ENCODE data around the gene WBP1L.

The WBP1L gene

DNA sequence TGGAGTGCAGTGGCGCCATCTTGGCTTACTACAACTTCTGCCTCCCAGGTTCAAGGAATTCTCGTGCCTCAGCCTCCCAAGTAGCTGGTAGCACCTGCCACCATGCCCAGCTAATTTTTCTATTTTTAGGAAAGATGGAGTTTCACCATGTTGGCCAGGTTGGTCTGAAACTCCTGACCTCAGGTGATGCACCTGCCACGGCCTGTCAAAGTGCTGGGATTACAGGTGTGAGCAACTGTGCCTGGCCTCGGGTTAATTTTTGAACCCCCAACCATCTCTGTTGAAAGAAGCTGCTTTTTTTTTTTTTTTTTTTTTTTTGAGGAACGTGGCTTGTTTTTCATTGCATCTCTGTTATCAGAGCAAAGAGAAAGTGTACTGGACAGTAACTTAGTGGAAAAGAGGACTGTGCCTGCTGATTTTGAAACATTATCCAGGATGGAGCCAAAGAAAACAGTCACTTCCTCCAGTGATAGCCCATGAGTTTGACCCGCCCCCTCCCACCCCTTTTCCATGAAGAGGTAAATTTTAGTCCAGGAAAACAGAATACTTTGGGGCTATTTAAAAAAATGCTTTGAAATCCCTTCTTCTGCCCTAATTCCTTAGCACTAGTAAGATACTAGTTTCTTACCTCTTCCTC is 38.3 kb downstream of the WBP1L start:
- DNase-seq = no peak

DNA sequence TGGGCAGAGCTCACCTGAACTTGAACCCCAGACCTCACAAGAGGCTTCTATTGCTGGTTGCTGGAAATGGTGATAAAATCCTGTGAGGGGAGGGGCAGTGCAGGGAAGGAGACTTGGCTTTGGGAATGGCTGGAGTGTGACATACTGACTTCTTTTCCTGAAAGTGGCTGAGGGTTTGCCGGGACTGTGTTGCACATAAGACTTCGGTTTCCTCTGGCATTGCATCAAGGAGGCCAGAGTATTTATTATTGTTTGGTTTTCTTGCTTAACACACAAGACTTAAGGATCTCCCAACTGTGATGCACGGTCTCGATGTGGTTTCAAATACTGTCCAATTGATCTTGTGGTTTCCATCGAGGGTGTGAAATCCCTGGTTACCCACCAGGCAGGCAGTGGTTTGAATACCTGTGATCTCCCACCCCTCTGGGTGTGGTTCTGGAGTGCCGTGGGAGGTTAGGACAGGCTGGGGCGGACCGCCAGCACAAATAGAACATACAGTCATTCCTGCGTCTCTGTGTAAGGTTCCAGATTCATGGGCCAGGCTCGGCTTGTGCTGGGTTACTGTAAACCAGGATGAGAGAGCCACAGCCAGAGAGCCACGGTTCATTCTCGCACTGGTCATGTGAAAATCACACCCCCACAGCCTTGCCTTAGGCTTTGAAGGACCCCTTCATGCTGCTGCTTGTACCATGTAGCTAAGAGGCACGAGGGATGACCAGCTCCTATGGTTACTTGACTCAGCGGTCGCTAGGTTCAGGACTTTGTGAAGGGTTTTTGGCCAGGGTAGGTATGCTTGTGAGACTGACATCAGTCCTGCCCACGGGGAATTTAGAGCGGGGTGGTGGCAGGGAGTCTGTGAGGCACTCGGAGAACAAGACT is 39.2 kb downstream of the WBP1L start:
- DNase-seq = no peak

DNA sequence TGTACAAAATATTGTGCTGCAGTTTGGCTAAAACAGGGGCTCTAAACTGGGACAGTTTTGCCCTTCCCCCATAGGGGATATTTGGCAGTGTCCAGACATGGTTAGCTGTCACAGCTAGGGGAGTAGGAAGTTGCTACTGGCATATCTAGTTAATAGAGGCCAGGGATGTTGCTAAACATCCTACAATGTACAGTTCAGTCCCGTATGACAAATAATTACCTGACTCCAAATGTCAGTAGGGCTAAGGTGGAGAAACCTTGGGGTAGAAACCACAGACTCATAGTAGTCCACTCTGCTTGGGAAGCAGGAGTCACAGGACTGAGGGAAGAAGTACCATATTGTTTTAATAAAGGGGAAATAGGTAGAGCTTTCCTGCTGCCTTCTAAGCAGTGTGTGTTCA is 39.8 kb downstream of the WBP1L start:
- no peak for DNase-seq

DNA sequence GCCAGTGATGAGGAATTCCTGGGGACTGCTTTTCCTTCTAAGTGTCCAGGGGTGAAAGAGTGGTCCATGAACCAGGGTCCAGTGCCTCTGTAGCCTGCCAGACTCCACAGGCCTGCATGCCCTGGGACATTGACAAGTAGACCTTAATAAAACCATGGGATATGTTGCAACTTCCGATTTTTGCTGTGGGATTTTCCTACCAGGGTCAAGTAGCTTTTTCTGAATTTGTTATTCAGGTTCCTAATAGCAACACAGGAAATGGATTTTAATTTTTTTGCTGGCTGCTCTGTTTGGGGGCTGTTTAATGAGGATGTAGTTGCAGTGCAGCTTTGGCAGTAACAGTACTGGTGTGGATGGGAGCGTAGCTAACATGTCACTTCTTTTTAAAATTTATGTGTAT is 42.1 kb downstream of the WBP1L start:
- DNase-seq = no peak

DNA sequence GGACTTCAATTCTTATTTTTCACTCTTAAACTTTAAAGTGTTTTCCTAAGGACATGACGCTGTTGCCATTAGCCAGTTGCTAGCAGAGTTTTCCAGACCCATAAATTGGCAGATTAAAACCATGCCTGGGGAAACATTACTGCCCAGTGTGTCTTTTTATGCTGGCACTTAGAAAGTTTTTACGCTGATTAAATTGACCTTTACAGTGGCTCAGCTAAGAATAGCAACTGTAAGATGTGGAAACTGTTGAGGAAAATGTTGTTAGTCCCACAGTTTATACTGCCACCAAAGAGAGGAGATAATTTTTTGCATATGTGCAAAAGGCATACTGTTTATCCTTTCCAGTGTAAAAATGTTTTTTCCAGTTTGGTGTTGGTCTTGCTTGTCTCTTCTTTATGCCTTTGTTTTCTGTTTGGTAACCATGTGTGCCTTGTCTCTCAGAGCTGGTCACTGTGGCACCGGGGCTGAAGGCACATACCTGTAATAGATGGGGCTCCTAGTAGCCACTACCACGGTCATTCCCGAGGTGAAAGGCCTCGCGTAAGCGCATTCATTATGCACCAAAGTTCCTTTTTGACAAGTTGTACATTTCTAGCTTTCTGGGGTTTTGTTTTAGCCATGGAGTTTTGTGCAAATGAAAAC is 48.1 kb downstream of the WBP1L start:
- DNase-seq = no peak

DNA sequence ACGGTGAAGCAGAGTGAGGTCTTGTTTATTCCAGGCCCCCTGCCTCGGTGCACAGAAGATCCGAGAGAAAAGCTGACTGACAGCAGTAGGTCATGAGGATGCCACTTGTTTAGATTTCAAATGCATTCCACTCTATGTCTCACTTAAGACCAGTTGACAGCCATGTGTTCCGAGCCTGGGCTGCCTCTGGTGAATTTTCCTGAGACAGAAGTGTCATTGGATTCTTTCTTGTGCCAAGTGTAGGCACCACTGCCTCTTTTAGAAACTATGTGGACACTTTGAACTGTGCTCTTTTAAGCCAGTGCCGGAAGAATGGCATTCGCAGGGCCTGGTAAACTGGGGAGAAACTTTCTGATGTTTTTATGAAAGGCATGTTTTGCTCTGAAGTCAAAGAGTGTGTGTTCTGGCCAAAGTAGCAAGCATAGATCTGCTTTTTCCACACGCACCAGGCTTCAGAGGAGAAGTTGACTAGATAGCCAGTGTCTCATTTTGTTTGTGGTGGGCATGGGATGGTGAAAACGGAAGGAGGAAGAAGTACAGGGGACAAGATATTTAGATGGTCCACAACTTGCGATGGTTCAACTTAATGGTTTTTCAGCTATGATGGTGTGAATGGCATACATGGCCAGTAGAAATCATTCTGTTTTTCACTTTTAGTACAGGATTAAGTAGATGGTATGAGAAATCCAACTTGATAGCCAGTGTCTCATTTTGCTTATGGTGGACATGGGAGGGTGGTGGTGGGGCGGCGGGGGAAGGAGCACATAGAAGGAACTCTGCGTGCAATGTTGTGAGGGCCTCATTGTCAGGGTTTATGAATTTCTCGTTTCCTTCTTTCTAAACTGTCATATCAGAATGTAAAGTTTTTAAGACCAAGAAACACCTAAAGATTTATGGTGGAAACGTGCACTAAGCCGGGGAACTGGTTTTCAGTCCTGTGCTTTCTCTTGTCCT is 52.0 kb downstream of the WBP1L start:
- DNase-seq = no peak

DNA sequence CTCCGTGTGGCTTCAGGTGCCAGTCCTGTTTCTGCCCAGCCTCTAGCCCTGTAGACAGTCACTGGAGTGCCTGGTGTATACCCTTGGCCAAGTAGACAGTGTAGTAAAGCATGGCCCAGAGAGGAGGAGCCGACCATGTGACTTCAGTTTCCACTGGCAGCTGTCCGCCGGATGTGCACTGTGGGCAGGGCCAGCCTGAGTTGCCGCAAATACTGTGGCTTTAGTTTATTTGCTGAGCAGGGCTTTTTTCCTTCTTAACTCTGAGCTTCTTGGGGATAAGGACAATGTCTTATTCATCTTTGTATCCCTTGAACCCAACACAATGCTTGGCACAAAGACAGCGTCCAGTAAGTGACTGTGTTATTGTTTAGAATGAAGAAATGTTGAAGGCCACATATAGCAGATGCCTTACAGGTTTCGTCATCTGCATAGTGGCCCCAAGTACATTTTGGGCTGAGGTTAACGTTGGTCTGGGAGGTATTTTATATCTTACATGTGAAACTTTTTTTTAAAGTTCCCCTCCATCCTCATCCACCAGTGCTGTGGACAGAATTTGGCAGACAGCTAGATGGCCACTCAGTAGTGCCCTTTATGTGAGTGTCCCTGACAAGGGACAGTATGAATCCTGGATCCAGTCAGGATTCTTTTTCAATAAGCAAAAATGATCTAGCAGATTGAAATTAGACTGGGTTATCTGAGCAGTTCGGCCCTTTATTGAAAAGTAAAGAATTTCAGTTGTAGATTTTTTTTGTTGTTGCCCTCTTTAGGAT is 52.8 kb downstream of the WBP1L start:
- DNase-seq = peak in 2 of 4 experiments; percentile 5 to 27

DNA sequence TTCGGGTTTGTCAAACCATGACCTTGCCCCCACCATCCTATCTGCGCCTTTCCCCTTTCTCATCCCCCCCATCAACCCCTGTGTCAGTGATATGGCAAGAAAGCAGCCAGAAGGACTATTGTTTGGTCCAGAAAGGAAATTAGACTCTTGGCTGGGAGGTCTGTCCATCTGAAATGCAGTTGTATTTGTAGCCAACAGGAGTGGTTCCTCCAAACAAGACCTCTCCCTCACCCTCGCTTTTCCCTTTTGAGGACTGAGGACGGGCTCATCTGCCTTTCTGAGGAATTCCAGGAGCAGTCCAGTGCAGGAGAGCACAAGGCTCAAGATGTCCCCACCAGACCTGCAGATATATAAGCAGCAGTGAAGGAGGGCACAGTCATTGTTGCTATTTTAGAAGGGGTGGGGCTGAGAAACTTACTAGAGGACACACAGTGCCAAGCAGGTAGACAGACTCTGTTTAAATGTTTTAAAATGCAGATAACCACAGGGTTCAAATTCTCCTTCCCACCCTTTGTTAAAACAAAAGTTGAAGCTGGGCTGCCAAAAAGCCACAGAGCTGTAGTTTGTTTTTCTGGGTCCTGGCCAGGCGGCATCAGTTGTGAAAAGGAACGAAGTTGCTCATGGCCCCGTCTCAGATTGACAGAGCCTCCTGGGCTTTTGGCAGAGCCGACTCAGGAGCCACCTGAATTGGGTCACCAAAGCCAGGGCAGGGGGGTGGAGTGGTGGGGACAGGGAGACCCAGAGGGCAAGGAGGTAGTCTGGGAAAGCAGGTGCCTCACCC is 56.1 kb downstream of the WBP1L start:
- no peak for DNase-seq

DNA sequence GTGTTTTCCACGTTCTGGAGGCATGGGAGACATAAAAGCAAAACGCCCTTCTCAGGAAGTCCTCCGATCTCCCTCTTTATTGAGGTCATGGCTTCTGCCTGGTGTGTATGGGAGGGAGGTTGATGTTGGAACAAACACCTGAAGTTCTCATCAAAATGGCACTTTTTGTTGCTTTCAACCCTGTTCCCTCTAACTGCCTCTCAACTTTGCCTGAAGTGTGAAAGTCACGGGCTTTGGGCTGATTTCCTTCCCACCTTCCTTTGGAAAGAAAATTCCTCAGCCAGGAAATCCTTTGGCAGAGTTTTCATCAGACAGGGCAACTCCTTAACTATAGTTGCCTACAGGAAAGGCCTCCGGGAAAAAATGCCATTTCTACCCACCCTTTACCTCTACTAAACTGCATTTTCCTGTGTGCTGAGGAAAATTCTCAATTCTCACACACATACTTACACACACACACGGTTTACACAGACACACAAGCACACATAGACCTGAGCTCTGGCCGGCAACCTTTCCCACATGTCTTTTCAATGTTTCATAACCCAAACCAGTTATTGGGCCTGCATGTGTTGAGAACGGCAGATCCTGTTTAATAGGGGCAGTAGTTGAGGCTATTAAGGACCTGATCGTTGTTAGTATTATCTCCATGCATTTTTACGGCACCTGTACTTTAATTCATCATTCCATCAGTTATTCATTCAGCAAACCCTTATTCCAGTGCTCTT is 57.0 kb downstream of the WBP1L start:
- no peak for DNase-seq

DNA sequence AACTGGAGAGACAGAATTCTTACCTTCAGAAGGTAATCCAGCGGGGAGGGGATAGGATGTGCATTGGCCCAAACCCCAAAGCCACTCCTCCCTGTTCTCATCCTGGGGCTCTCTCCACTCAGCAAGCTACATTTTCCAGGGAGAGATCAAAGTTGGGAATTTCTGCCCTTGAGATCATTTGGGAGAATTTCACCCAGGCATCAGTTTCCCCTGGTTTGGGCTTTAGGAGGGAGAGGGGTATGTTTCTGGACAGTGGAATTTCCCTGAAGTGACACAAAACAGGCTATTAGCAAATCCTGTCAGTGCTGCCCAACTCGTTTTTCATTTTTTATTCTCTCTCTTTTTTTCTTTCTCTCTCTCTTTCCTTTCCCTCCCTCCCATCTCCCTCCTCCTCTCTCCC is 57.7 kb downstream of the WBP1L start:
- no peak for DNase-seq

DNA sequence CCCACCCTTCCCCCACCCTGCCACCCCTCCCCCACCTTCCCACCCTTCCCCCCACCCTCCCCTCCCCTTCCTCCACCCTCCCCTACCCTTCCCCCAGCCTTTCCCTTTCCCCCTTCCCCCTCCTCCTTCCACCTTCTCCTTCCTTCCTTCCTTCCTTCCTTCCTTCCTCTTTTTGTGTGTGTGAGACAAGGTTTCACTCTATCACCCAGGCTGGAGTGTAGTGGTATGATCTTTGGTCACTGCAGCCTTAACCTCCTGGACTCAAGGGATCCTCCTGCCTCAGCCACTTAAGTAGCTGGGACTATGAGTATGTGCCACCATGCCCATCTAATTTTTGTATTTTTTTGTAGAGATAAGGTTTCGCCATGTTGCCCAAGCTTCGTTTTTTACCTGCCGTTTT is 58.2 kb downstream of the WBP1L start:
- DNase-seq = no peak

DNA sequence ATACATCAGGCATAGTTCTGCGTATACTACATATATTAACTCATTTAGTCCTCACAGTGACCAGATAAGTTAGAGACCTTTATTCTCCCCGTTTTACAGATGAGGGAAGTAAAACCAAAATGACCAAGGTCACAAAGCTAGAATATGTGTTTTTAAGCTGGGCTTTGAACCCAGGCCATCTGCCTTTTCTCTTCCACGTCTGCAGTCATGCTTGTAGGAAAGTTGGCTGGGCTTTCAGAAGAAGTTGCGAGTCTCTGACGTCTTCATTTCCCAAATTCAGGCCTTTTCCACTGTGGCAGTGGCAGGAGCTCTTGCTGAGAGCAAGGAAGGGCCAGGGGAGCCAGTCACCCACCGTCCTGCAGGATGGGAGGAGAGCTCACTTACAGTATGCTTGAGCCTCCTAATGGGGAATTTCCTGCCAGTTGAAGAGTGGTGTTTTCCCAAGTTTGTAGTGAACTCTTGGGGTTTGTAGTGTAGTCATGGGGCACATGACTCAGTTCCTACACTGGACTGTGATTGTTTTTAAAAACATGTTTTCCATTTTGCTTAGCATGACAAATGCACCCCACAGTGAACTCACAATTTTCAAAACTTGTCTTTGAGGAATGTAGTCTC is 59.3 kb downstream of the WBP1L start:
- DNase-seq = no peak

DNA sequence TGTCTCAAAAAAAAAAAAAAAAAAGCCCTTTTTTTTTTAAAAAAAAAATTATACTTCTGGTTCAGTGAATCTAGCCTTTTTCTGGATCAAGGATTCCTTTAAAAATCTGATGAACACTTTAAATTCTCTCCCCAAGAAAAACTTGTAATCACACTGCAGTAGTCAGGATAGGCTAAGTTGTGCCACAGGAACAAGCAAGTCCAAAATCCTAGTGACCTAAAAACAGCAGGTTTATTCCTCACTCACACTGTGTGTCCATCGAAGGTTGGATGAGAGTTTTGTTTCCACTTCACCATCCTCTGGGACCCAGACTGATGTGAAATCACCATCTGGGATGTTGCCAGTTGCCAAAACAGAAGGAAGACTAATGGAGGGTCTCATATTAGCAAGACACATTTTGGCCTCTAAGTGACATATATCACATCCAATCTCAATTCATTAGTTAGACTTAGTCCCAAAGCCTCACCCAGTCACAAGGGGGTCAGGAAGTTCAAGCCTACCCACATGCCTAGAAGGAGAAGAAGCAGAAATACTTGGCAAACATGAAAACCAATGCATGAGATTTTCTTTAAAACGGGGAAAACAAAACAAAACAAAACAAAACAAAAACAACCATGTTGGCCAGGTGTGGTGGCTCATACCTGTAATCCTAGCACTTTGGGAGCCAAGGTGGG is 60.8 kb downstream of the WBP1L start:
- DNase-seq = no peak

DNA sequence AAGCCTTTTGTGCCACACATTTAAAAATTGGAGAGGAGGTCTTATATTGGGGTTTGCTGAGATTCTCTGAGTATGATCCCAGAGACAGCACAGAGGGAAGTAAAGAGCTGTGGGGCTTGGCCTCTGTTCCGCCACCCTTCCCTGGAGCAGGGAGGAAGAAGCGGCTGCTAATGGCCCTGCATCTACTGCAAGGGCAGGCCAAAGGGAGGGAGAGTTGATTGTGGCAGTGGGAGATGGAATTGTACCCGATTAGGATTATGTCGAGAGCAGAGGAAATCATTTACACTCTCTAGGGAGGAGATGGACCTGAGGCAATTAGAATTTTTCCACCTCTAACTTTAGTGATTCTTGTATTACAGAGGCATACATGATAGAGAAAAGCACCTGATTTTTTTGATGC is 64.6 kb downstream of the WBP1L start:
- no peak for DNase-seq

DNA sequence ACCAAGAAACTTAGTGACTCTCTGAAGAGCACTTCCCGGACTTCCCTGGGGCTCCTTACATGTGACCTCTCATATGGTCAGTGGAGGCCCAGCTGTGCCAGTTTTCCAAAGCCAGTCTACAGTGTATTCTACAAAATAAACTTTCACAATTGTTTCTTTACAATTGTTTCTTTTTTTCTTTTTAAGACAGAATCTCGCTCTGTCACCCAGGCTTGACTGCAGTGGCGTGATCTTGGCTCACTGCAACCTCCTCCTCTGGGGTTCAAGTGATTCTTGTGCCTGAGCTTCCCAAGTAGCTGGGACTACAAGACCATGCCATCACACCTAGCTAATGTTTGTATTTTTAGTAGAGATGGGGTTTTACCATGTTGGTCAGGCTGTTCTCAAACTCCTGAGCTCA is 67.6 kb downstream of the WBP1L start:
- no peak for DNase-seq

DNA sequence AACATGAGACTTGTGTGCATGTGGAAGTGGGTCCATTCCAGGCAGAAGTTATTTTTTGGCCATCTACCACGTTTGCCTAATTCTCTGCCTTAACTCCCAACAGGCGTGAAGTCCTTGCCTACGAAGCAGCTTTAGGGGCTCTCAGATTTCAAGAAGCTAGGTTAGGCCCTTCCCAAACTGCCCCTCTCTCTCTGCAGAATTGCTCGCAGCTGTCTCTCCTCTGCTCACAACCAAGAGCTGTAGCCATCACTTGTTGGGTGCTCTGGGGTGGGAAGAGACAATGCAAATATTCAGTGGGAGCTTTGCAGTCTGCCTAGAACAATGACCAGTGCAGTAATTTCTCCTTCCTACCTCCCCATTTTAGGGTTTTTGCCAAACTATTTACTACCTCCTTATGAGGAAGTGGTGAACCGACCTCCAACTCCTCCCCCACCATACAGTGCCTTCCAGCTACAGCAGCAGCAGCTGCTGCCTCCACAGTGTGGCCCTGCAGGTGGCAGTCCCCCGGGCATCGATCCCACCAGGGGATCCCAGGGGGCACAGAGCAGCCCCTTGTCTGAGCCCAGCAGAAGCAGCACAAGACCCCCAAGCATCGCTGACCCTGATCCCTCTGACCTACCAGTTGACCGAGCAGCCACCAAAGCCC is 68.6 kb downstream of the WBP1L start:
- DNase-seq = no peak

DNA sequence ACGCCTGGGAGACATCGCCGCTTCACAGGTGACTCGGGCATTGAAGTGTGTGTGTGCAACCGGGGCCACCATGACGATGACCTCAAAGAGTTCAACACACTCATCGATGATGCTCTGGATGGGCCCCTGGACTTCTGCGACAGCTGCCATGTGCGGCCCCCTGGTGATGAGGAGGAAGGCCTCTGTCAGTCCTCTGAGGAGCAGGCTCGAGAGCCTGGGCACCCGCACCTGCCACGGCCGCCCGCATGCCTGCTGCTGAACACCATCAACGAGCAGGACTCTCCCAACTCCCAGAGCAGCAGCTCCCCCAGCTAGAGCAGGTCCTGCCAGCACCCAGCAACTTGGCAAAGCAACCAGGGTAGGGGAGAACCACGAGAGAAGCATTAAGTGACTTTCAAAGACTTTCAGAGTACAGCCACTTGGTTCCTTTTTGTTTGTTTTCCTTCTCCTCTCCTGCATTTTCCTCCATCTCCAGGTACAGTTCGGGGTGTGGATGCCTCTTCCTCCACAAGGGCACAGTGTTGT is 69.3 kb downstream of the WBP1L start:
- no peak for DNase-seq

DNA sequence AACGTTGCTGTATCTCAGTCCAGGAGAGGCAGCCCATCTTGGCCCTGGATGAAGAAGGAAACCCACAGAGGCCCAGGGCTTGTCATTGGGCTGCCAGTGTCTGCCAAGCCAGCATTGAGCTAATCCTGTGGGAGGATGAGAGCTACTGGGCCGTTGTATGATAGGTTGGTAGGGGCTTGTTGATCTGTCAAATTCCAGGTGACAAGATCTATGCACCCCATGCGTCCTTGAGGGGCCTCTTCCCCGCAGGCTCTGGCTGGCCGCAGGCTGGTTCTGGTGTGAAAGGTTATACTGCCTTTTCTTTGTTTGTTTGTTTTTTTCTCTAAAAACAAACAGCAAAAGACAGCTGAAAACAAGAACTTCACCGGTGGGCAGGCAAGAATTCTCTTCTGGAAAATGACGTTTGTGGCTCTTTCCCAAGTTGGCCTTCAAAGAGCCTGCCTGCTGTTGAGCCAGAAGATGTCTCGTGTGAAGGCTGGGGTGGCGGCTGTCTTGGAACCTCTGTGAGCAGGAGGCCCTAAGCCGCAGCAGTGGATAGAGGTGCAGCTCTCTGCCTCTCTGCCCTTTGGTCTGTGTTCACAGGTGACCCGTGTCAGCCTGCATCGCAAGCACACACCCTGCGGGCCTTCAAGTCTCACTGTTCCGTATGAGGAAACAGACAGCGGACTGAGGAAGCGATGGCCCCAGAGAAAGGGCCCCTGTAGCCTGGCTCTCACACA is 70.1 kb downstream of the WBP1L start:
- no peak for DNase-seq

Measured in activated naive CD4-positive, alpha-beta T cell (primary cell).